MM.1S (cell line): Measurements from ENCODE around the gene ABHD12.

ENCODE experiments used
- CTCF ChIP-seq: fragments of 300-600 bp; sonication (generic); IDR thresholded peaks from 2 replicates; pipeline ENCODE4 v1.5.1; 2016; ENCODE audit warnings: antibody characterized with exemption, low read length, mixed read lengths
- EZH2 ChIP-seq: fragments of 300-600 bp; sonication (generic); optimal IDR thresholded peaks from 2 replicates; pipeline ENCODE3; 2017; ENCODE audit warnings: low read depth, mild to moderate bottlenecking, antibody characterized with exemption, low read length, mixed read lengths
- EZH2phosphoT487 ChIP-seq: fragments of 300-600 bp; sonication (generic); IDR thresholded peaks from 2 replicates; pipeline ENCODE4 v1.6.1; 2018; ENCODE audit warnings: antibody characterized with exemption, low read length

DNA sequence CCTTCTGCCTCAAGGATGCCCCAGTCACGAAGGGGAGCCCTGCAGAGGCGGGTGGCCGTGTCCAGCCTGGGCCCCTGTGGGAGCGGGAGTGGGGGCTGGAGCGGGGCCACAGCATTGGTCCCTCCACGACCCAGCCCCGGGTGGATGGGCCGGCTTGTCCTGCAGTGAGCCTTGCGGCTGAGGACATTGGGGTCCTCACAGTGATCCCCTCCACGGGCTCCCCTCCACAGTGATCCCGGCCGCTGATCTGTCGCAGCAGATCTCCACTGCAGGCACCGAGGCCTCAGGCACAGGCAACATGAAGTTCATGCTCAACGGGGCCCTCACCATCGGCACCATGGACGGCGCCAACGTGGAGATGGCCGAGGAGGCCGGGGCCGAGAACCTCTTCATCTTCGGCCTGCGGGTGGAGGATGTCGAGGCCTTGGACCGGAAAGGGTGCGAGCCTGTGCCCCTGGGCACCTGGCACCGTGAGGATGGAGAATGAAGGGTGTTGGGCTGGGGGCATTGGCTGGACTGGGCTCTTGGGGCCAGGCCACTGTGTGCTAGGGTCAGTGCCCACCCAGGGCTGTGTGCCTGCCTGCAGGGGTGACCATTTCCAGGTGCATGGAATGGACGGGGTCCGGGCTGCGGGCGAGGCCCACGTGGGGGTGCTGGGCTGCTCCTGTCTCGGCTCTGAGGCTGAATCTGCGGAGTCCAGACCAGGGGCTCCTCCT lies 98.3 kb downstream of the ABHD12 start:
- no peak for TF ChIP-seq CTCF
- TF ChIP-seq EZH2phosphoT487: no peak
- no peak for TF ChIP-seq EZH2
